Heart left ventricle (tissue), 13 donors: ENCODE results near the gene FLVCR2.

Source experiments
- CTCF ChIP-seq, 12 donors: fragments of 200-600 bp; sonication (generic) in 4 of 12; IDR thresholded peaks; one replicate each; pipeline versions ENCODE4 v1.5.0 to v1.8.0; 2018 to 2022; ENCODE audit warnings: antibody characterized with exemption in 12 of 12, mild to moderate bottlenecking in 5 of 12
- POLR2A ChIP-seq, 2 donors: fragments of 450-650 bp; IDR thresholded peaks; one replicate each; pipeline ENCODE4 v1.6.1; 2017; ENCODE audit warnings: antibody characterized with exemption in 2 of 2, mild to moderate bottlenecking in 2 of 2, moderate library complexity in 2 of 2
- donor health status: ischemic (EF 13 %, LVEDD 7.1; RV severe dilation, severe dysfunction).
- donor health status: DM: no; HTN: yes; CAD: no.
- donor health status: DM: no; HTN: no; CAD: no.
- donor health status: ischemic (EF 25% LVEDD 6.9; RV normal size, moderate dysfunction).
- donor health status: ischemic (EF 25% LVEDD 5.7; RV mildly dilated, moderate dysfunction).
- donor health status: ischemic (EF 35%, LVEDD 5.7; RV mildly dilated, moderate dysfunction).
- donor health status: nonischemic (EF 11% LVEDD 7.7; RV severe dilation, severe dysfunction).
- donor health status: DM: yes; HTN: yes; CAD: no.
- donor health status: PGD.
- donor health status: ischemic (EF 29% LVEDD 5.4; RV normal size, mild dysfunction).
- donor health status: nonischemic (EF 23%, LVEDD 6.1; RV moderate dilation, normal function).

GRCh38 chr14:75645056-75645455 is 66.6 kb downstream of the FLVCR2 start:
- TF ChIP-seq CTCF (IDR thresholded peaks at IDR 0.05) (no peak), POLR2A (IDR thresholded peaks at IDR 0.05) (no peak)
